GM12801 (cell line): ENCODE measurements around the gene DAPK1.

Experiments used
- CTCF ChIP-seq: IDR thresholded peaks from one replicate; pipeline ENCODE4 v1.5.1; 2011; ENCODE audit warnings: control low read depth; ENCODE audit not compliant: insufficient read length; ENCODE audit errors: extremely low read depth

The DAPK1 gene

GRCh38 chr9:87515006-87515405, 17.3 kb downstream of the DAPK1 start:
- no peak for TF ChIP-seq CTCF

- no peak for TF ChIP-seq CTCF
These were observed 18.0 kb downstream of the DAPK1 start for GRCh38 chr9:87515588-87516221.

GRCh38 chr9:87516222-87516925, 18.7 kb downstream of the DAPK1 start:
- TF ChIP-seq CTCF = no peak

- no peak for TF ChIP-seq CTCF
These were observed 19.2 kb downstream of the DAPK1 start for GRCh38 chr9:87516926-87517290.

GRCh38 chr9:87517732-87518131, 20.1 kb downstream of the DAPK1 start:
- no peak for TF ChIP-seq CTCF

GRCh38 chr9:87518702-87519335, 21.2 kb downstream of the DAPK1 start:
- TF ChIP-seq CTCF = no peak

- TF ChIP-seq CTCF = no peak
These were observed 21.8 kb downstream of the DAPK1 start for GRCh38 chr9:87519461-87519860.
